Activated B cell treated with CpG ODN at 0.5 μM for 24 hours (primary cell): Measurements from ENCODE around the gene TRIP13. TPM values are rescaled to one million over a fixed set of nuclear protein-coding genes. Genes with fewer than 3 reads are reported as not detected.

Experiments used
- ATAC-seq: fragments of 200-7000 bp; cut with Tn5 transposase; one replicate; pipeline ENCODE4 v1.10.0; 2021; ENCODE audit warnings: low read depth, mild to moderate bottlenecking, moderate library complexity
- CTCF ChIA-PET: fragments of 350-600 bp; sonication (Branson Sonifier 250); formaldehyde crosslinking; loops from one replicate; lab custom pipeline; 2021; ENCODE audit warnings: antibody characterized with exemption; lab: Charles Lee
- POLR2A ChIA-PET: fragments of 350-600 bp; sonication (Branson Sonifier 250); formaldehyde crosslinking; loops from one replicate; lab custom pipeline; 2021; ENCODE audit warnings: antibody characterized with exemption; lab: Charles Lee
- DNase-seq: peaks from one replicate; pipeline ENCODE4 v3.0.0; 2022
- H3K27ac Mint-ChIP-seq: one replicate; pipeline ENCODE4 v1.8.0; 2020; ENCODE audit warnings: mixed read lengths
- H3K27me3 Mint-ChIP-seq: one replicate; pipeline ENCODE4 v1.8.0; 2021; ENCODE audit warnings: mixed read lengths
- H3K36me3 Mint-ChIP-seq: one replicate; pipeline ENCODE4 v1.8.0; 2021; ENCODE audit warnings: low read depth, mixed read lengths
- H3K4me1 Mint-ChIP-seq: one replicate; pipeline ENCODE4 v1.8.0; 2021; ENCODE audit warnings: mixed read lengths
- H3K4me3 Mint-ChIP-seq: one replicate; pipeline ENCODE4 v1.8.0; 2020; ENCODE audit warnings: mild to moderate bottlenecking, mixed read lengths
- H3K9me3 Mint-ChIP-seq: one replicate; pipeline ENCODE4 v1.8.0; 2020; ENCODE audit warnings: mixed read lengths
- intact Hi-C: fragments of 100-400 bp; cut with micrococcal nuclease; formaldehyde crosslinking; loops from one replicate; pipeline ENCODE4 v1.15.1; 2024
- total RNA-seq: library from RNA; stranded (reverse); gene quantifications from 2 replicates; pipeline ENCODE4 v1.2.3, GENCODE V29; 2022
- TF ChIP-seq, protein P1 (sequence below): fragments of 200-600 bp; IDR thresholded peaks from one replicate; pipeline ENCODE4 v1.8.0; 2022; ENCODE audit warnings: antibody characterized with exemption, mild to moderate bottlenecking

TRIP13 gene
- total RNA-seq, 1 donor from 2014 or later = 4.1 TPM

DNA sequence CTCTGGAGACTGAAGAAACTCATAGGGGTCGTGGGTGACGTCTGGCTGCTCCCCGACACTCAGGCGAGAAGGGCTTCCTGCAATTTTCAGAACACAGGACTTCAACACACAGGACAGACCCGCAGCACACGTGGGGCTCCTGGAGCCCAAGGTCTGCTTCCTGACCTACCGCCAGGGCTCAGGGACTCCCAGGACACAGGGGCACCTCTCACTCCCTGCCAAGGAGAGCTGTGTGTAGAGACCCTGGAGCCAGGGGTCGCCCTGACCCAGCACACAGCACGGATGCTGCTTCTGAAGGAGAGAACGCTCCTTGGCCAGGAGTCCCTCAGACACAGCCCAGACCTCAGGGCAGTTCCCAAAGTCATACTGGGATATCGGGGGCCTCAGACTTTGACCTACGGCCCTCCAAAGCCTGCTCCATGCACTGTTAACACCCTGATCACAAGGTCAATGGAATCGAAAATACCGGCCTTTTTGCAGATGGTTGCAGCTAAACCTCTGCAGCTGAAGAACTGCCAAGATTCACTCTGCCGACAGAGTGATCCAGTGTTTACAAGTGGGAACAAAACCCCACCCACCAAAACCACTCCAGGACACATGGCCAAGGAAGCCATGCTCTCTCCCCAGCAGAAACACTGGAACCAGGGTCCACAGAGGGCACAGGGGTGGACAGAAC lies 28.1 kb upstream of the TRIP13 start:
- no peak for ATAC-seq
- no peak overlapping the region for H3K27ac Mint-ChIP-seq
- H3K4me1 Mint-ChIP-seq = no peaks in the 10 kb centered on the region
- CTCF ChIA-PET = no interaction called here
- H3K9me3 Mint-ChIP-seq = no peaks in the 10 kb centered on the region
- no peak overlapping the region for H3K4me3 Mint-ChIP-seq
- no peaks in the 10 kb centered on the region for H3K27me3 Mint-ChIP-seq
- TF ChIP-seq, protein P1, sequence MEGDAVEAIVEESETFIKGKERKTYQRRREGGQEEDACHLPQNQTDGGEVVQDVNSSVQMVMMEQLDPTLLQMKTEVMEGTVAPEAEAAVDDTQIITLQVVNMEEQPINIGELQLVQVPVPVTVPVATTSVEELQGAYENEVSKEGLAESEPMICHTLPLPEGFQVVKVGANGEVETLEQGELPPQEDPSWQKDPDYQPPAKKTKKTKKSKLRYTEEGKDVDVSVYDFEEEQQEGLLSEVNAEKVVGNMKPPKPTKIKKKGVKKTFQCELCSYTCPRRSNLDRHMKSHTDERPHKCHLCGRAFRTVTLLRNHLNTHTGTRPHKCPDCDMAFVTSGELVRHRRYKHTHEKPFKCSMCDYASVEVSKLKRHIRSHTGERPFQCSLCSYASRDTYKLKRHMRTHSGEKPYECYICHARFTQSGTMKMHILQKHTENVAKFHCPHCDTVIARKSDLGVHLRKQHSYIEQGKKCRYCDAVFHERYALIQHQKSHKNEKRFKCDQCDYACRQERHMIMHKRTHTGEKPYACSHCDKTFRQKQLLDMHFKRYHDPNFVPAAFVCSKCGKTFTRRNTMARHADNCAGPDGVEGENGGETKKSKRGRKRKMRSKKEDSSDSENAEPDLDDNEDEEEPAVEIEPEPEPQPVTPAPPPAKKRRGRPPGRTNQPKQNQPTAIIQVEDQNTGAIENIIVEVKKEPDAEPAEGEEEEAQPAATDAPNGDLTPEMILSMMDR = no peak
- no peak for DNase-seq
- intact Hi-C loops = no loop called here
- peaks cover 73% of the 10 kb centered on the region for H3K36me3 Mint-ChIP-seq
- POLR2A ChIA-PET = no interaction called here

DNA sequence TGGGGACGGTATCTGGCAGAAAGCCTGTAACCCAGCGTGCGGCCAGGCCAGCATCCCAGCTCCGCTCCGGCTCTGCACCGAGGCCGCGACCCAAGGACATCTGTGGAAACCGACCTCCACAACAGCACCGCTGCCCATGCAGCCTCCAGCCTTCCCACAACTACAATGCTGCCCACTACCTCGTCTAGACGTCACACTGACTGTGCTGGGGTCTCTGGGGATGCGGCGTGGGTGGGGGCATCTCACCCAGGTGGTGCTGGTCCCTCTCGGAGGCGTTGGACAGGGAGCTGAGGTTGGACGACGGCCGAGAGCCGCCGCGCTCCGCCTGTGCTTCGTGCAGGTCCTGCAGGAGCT lies 27.5 kb upstream of the TRIP13 start:
- peaks cover 78% of the 10 kb centered on the region for H3K36me3 Mint-ChIP-seq
- no peak overlapping the region for H3K4me3 Mint-ChIP-seq
- ATAC-seq (no peak), DNase-seq (no peak)
- no peaks in the 10 kb centered on the region for H3K27me3 Mint-ChIP-seq
- CTCF ChIA-PET = no interaction called here
- intact Hi-C loops = no loop called here
- H3K4me1 Mint-ChIP-seq = no peaks in the 10 kb centered on the region
- H3K27ac Mint-ChIP-seq = no peak overlapping the region
- POLR2A ChIA-PET = no interaction called here
- TF ChIP-seq, protein P1 = no peak
- no peaks in the 10 kb centered on the region for H3K9me3 Mint-ChIP-seq

DNA sequence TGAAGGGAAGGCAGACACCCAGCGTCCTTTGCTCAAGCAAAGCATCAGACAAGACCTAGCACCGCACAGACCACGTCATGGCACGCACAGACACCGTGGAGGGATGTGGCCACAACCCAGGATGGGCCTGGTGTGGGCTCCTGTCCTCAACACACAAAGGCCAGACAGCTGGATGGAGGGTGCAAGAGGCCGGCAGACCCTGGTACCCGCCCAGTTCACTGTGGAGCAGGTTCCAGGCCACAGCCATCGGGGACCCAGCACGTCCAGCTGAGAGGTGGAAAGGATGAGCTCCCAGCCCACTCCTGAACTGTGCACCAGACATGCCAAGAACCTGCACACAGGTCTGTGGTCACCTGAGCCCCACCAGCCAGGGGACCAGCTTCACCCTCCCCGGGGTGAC lies 26.9 kb upstream of the TRIP13 start:
- POLR2A ChIA-PET = no interaction called here

DNA sequence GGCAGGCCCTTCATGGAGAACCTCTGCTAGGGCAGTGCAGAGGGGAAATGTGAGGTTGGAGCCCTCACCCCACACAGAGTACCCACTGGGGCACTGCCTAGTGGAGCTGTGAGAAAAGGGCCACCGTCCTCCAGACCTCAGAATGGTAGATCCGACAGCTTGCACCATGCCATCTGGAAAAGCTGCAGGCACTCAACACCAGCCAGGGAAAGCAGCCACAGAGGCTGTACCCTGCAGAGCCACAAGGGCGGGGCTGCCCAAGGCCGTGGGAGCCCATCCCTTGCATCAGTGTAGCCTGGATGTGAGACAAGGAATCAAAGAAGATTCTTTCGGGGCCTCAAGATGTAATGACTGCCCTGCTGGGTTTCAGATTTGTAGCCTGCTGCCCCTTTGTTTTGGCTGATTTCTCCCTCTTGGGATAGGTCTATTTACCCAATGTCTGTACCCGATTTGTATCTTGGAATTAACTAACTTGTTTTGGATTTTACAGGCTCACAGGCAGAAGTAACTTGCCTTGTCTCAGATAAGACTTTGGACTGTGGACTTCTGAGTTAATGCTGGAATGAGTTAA lies 25.3 kb upstream of the TRIP13 start:
- Mint-ChIP-seq H3K4me1 (no peaks in the 10 kb centered on the region), H3K9me3 (no peaks in the 10 kb centered on the region), H3K36me3 (peaks cover 99% of the 10 kb centered on the region), H3K27ac (no peak overlapping the region), H3K4me3 (no peak overlapping the region), H3K27me3 (no peaks in the 10 kb centered on the region)
- TF ChIP-seq, protein P1 = no peak
- ChIA-PET CTCF (no interaction called here), POLR2A (no interaction called here)
- no peak for ATAC-seq
- DNase-seq = no peak
- intact Hi-C loops = no loop called here

More for the DNA sequence above, 26.9 kb upstream of the TRIP13 start:
- H3K9me3 Mint-ChIP-seq = no peaks in the 10 kb centered on the region
- CTCF ChIA-PET = no interaction called here
- H3K4me3 Mint-ChIP-seq = no peak overlapping the region
- H3K4me1 Mint-ChIP-seq = no peaks in the 10 kb centered on the region
- no peak for DNase-seq
- H3K27ac Mint-ChIP-seq = no peak overlapping the region
- TF ChIP-seq, protein P1 = no peak
- no peak for ATAC-seq
- H3K27me3 Mint-ChIP-seq = no peaks in the 10 kb centered on the region
- intact Hi-C loops = no loop called here
- peaks cover 84% of the 10 kb centered on the region for H3K36me3 Mint-ChIP-seq

DNA sequence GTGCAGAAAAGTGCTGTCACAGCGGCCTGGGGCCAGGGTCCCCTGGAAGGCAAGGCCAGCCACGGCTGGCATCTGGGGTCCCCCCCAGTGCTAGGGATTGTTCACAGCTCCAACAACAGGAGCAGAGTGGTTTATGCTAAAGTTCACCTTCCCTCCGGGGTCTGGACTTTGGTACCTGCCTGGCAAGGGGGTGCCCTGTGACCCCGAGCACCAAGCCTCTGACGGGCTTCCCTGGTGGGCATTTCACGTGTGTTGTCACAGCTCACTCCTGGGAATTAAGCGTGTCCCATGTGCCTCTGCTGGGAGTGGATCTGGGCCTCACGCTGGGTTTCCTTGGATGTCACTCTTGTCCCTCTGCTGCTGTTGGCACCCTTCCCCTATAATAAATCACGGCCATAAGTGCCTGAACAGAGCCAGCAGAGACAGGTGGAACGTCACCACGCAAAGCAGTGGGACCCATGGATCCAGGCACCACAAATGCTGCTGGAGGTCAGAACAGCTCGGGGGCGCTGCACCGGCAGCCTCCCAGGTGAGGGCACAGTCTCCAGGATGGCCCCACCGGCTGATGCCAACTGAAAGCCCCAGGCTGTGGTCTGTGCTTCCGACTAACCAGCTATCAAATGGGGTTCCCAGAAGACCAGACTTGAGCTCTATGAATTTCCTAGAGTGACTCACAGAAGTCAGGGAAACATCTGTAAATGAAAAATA lies 24.1 kb upstream of the TRIP13 start:
- H3K4me1 Mint-ChIP-seq = peaks cover 5% of the 10 kb centered on the region
- H3K9me3 Mint-ChIP-seq = no peaks in the 10 kb centered on the region
- H3K36me3 Mint-ChIP-seq = peaks cover 99% of the 10 kb centered on the region
- CTCF ChIA-PET = no interaction called here
- ATAC-seq (no peak), DNase-seq (no peak)
- intact Hi-C loops = no loop called here
- H3K4me3 Mint-ChIP-seq = no peak overlapping the region
- H3K27me3 Mint-ChIP-seq = no peaks in the 10 kb centered on the region
- POLR2A ChIA-PET = no interaction called here
- no peak overlapping the region for H3K27ac Mint-ChIP-seq
- TF ChIP-seq, protein P1 = no peak
